Mucosa of gallbladder (tissue), 1 donor: ENCODE measurements around the gene TNNT1. TPM values are rescaled to one million over a fixed set of nuclear protein-coding genes. Genes with fewer than 3 reads are reported as not detected.

ENCODE experiments used
- DNase-seq: peaks from one replicate; pipeline ENCODE4 v3.0.0-alpha.2; 2020; ENCODE audit warnings: low spot score
- total RNA-seq: library from RNA; stranded (reverse); gene quantifications from one replicate; pipeline ENCODE4 v1.2.1, GENCODE V29; 2021
- donor health status: DM: no; HTN: no; CAD: no.

TNNT1 gene
- total RNA-seq, 1 donor from 2014 or later = 0.72 TPM

DNA sequence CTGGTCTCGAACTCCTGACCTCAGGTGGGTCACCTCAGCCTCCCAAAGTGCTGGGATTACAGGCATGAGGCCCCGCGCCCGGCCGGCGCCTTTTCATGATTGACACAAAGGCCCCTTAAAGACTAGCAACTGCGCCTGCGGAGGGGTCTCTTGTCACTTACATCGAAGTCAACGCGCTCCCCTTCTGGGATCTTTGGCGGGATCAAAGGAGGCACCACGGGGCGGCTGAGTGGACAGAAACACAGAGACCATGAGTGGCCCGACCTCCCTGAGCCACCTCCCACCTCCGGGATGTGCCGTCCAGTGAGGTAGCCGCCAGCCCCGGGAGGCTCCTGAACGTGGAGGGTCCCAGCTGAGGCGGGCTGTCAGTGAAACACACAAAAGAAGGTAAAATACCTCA, 7.3 kb downstream of the TNNT1 start:
- DNase-seq = no peak

DNA sequence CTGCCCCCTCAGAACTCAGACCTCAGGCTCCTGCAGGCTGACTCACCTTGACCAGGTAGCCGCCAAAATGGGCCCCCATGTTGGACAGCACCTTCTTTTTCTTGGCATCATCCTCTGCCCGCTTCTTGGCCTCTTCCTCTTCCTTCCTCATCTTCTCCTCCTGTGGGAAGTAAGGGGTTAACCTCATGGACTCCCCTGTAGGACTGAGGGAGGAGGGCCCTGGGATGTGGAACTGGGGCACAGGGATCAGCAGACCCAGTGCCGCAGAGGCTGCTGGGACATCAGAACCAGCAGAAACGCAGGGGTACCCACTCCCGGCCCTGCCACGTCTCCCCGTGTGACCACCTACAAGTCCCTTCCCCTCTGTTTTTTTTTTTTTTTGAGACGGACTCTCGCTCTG, 11.1 kb downstream of the TNNT1 start:
- no peak for DNase-seq

DNA sequence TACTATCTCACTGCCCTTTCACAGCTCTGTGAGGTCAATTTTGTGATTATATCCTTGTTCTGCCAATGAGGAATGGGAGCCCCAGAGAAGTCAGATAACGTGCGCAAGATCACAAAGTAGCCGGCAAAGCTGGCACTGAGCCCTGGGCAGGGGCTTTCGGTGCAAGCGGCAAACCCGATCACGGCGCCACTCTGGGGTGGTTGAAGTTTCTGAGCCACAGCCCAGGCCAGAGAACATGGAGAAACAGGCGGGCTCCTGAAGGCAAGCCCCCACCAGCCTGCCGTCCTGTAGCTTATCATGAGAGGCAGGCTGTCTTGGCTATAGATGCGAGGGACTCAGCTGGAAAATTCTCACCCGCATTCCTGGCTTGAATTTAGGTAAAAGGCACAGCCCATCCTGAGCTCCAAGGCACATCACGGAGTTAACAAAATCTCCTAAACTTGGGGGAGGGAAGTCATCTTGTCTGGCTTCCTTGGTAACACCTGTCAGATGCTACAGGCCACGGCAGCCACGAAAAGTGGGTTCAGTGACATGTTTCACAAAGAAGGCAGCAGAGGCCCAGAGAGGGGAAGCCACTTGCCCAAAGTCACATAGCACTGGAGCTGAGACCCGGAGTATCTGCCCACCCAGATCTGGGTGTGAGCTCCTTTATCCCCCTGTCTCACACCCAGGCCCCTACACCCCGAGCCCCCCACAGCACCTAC, 12.5 kb downstream of the TNNT1 start:
- DNase-seq = no peak

DNA sequence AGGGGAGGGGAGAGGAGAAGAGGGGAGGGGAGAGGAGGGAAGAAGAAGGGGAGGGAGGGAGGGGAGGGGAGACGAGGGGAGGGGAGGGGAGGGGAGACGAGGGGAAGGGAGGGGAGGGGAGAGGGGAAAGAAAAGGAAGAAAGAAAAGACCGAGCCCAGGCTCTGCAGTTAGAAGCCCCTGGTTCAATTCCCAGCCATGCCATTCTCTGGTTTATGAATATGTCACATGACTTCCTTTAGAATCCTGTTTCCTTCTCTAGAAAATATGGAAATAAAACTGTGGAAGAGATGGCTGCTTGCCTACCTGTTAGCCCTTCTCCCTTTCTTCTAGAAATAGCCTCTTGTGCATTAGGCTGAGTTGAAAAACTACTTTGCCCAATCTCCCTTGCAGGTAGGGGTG, 14.3 kb downstream of the TNNT1 start:
- DNase-seq = no peak

DNA sequence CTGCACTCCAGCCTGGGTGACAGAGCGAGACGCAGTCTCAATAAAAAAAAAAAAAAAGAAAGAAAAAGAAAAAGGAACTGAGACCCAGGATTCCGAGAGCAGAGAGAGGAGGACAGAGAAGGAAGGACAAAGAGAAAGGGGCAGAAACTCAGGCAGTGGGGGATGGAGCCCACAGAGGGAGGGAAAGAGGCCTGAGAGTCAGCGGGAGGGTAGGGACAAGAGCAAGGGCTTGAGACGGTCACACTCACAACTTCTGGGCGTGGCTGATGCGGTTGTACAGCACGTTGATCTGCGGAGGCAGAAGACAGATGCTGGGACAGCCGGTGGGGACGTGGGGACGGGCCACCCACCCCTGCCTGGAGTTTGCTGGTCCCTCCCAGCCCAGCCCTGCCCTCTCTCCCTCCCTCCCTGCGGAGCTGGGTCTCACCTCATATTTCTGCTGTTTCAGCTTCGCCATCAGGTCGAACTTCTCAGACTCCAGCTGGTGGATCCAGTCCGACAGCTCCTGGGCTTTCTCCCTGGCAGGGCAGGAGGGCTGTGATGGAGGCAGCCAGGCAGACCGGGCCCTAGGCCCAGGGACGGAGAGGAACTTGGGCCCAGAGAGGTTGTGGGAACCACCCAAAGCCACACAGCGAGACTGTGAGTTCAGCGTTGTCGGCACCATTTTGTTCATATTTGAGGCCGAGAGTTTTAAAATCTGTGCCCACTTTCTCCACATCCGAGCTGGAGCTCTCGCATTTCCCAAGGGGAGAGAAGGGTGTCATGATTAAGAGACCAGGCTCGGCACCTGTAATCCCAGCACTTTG, 15.2 kb downstream of the TNNT1 start:
- DNase-seq = no peak

DNA sequence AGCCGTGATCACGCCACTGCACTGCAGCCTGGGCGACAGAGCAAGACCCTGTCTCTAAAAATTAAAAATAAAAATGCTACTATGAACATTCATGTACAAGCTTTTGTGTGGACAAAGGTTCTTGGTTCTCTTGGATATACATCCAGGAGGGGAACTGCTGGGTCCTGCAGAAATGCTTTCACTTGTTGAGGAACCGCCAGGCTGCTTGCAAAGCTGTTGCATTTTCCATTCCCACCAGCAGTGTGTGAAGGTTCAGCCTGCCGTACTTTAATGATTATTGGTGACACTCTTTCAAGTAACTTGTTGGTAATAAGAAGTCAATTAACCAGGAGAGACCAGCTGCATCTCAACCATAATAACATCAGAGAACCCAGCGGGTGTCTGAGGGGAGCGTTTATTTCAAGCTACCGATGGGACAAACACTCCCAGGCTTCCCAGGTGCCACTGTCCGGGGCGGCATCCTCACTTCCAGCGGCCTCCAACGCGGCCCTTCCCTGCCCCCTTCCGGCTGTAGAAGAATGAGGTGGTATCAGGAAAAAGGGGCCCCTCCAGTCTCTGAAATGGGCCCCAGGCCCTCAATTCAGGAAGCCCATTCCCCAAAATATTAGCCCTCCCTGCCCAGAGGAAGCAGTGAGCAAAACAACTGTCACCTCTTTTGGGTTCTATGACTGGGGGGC, 16.4 kb downstream of the TNNT1 start:
- no peak for DNase-seq

DNA sequence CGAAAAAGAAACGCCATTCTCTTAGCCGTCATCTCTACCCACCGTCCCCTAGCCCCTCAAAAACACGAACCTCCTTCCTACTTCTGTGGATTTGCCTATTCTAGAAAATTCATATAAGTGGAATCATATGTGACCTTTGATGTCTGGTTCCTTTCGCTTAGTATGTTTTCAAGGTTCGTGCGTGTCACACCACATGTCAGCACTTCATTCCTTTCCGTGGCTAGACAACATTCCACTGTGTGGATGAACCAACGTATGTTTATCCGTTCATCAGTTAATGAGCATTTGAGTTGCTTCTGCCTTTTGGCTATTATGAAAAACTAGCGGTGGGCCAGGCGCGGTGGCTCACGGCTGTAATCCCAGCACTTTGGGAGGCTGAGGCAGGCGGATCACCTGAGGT, 17.6 kb downstream of the TNNT1 start:
- no peak for DNase-seq

DNA sequence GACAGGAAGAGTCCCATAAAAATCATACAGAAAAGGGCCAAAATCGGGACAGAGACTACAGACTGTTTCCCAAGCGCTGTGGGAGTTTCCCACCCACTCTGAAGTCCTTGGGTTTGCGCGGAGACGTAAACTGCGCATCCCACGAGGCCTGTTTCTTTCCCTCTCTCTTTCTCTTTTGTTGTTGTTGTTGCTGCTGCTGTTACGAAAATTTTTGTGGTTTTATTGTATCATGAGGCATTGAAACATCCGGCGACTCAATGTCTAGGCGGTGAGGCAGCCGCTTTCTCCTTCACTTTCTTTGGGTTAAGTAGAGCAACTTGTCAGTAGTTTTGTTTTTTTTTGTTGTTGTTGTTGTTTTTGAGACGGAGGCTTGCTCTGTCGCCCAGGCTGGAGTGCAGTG, 30.0 kb downstream of the TNNT1 start:
- no peak for DNase-seq

DNA sequence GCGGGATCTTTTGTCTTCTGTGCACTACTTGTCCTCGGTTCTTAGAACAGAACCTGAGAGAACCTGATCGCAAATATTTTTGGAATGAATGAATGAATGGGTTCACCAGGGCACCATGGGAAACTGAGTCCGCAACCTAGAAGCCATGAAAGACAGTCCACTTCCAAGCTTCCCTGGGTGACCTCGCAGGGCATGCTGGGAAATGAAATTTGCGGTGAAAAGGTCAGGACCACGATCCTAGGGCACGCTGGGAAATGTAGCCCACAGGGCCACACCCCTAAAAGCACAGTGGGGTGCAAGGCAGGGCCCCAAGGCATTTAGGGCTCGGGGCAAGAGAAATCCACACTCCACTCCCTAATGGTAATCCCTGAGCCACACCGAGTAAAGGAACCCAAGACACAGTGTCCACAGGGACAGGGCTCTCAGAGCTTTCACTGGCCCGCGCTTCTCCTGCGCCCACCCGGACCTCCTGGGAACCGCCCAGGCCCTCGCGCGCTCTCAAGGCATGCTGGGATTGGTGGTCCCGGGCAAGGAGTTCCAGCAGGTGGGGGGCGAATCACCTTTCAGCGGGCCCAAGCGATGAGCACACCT, 30.5 kb downstream of the TNNT1 start:
- DNase-seq = peak; percentile 45

DNA sequence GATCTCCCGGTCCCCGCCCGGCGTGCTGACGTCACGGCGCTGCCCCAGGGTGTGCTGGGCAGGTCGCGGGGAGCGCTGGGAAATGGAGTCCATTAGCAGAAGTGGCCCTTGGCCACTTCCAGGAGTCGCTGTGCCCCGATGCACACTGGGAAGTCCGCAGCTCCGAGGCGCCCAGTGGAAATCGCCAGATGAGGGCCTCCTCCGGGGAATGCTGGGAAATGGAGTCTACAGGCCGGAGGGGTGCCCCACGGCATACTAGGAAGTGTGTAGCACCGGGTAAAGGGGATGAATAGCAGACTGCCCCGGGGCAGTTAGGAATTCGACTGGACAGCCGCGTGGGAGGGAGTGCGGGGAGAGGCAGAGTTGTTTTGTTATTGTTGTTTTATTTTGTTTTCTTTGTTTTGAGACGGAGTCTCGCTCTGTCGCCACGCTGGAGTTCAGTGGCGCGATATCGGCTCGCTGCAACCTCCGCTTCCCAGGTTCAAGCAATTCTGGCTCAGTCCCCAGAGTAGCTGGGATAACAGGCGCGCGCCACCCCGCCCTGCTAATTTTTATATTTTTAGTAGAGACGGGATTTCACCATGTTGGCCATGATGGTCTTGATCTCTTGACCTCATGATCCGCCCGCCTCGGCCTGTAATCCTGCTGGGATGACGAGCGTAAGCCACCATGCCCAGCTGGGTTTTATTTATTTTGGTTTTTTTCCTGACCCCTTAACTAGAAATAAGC, 31.2 kb downstream of the TNNT1 start:
- DNase-seq = peak; percentile 99

DNA sequence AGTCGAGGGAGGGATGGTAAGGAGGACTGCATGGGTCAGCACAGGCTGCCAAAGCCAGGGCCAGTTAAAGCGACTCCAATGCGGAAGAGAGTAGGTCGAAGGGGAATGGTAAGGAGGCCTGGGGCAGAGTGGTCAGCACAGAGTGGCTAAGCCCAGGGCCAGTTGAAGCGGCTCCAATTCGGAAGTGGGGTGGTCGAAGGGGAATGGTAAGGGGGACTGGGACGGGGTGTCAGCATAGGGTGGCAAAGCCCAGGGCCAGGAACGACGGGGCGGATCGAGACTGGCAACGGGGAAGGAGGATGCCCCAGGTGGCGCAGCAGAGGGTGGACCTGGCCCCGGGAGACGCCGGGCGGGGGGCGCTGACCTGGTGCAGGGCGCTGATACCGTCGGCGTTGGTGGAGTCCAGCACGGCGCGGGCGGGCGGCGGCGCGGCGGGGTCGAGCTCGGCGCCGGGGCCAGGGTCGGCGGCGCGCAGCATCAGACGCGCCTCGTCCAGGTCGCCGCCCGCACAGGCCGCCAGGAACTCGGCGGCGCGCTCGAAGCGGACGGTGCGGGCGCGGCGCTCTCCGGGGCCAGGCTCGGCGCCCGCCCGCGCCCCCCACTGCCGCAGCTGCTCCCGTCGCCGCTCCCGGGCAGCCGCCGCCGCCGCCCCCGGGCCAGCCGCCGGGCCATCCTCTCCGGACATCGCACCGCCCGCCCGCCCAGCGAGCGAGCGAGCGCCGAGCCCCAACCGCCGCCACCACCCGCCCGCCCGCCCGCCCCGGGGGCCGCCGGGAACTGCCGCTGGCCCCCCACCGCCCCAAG, 31.9 kb downstream of the TNNT1 start, which contains the start of gene PPP1R12C:
Gene PPP1R12C, minus strand, starts transcription at position 779 of the 804 bp plus-strand sequence. Its CDS starts 94 bp downstream, at position 685.
- DNase-seq = no peak

DNA sequence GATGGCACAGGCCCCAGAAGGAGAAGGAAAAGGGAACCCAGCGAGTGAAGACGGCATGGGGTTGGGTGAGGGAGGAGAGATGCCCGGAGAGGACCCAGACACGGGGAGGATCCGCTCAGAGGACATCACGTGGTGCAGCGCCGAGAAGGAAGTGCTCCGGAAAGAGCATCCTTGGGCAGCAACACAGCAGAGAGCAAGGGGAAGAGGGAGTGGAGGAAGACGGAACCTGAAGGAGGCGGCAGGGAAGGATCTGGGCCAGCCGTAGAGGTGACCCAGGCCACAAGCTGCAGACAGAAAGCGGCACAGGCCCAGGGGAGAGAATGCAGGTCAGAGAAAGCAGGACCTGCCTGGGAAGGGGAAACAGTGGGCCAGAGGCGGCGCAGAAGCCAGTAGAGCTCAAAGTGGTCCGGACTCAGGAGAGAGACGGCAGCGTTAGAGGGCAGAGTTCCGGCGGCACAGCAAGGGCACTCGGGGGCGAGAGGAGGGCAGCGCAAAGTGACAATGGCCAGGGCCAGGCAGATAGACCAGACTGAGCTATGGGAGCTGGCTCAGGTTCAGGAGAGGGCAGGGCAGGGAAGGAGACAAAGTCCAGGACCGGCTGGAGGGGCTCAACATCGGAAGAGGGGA, 32.7 kb downstream of the TNNT1 start:
- peak; percentile 67 for DNase-seq

DNA sequence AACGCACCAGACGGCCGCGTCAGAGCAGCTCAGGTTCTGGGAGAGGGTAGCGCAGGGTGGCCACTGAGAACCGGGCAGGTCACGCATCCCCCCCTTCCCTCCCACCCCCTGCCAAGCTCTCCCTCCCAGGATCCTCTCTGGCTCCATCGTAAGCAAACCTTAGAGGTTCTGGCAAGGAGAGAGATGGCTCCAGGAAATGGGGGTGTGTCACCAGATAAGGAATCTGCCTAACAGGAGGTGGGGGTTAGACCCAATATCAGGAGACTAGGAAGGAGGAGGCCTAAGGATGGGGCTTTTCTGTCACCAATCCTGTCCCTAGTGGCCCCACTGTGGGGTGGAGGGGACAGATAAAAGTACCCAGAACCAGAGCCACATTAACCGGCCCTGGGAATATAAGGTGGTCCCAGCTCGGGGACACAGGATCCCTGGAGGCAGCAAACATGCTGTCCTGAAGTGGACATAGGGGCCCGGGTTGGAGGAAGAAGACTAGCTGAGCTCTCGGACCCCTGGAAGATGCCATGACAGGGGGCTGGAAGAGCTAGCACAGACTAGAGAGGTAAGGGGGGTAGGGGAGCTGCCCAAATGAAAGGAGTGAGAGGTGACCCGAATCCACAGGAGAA, 33.5 kb downstream of the TNNT1 start:
- DNase-seq = no peak

DNA sequence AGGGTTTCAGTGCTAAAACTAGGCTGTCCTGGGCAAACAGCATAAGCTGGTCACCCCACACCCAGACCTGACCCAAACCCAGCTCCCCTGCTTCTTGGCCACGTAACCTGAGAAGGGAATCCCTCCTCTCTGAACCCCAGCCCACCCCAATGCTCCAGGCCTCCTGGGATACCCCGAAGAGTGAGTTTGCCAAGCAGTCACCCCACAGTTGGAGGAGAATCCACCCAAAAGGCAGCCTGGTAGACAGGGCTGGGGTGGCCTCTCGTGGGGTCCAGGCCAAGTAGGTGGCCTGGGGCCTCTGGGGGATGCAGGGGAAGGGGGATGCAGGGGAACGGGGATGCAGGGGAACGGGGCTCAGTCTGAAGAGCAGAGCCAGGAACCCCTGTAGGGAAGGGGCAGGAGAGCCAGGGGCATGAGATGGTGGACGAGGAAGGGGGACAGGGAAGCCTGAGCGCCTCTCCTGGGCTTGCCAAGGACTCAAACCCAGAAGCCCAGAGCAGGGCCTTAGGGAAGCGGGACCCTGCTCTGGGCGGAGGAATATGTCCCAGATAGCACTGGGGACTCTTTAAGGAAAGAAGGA, 34.4 kb downstream of the TNNT1 start:
- DNase-seq = no peak

DNA sequence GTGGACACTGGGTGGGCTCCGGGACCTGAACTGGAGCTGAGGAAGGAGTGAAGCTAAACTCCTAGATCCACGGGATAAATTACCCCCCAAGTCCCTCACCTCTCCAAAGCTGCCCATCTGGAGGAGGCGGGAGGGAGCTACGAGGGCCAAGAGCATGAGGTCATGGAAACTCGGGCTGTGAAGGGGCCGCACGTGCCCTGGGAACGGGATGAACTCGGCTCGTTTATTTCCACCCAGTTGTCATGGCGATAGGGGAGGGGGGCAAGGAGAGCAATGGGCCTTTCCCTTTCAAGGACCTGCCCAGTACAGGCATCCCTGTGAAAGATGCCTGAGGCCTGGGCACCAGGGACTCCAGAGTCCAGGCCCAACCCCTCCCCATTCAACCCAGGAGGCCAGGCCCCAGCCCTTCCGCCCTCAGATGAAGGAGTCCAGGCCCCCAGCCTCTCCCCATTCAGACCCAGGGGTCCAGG, 35.4 kb downstream of the TNNT1 start:
- peak; percentile 81 for DNase-seq

DNA sequence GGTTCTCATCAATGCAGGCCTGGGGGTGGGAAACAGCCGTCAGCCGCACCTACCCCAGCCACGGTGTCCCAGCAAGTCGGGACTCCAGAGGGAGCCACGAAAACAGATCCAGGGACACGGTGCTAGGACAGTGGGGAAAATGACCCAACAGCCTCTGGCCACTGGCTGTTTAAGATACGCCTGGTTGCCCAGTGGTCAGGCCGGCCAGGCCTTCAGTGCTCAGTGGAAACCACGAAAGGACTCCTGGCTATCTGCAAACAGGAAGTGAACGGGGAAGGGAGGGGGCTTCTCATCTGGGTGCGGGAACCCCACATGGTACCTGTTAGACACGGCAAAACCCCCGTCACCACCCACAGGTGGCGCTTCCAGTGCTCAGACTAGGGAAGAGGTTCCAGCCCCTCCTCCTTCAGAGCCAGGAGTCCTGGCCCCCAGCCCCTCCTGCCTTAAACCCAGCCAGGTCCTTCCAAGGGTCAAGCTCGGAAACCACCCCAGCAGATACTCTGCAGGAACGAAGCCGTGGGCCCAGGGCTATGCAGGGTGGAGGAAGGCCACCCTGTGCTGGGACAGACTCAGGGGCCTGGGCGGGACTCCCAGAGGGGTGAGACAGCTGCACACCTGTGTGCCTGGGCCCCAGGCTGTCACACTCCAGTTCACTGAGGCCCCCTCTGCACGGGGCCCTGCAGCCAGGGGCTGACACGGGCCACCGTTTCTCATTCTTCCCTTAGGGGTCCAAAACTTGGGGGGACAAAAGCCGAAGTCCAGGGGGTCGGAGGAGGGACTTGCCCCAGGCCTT, 36.0 kb downstream of the TNNT1 start:
- DNase-seq = no peak

DNA sequence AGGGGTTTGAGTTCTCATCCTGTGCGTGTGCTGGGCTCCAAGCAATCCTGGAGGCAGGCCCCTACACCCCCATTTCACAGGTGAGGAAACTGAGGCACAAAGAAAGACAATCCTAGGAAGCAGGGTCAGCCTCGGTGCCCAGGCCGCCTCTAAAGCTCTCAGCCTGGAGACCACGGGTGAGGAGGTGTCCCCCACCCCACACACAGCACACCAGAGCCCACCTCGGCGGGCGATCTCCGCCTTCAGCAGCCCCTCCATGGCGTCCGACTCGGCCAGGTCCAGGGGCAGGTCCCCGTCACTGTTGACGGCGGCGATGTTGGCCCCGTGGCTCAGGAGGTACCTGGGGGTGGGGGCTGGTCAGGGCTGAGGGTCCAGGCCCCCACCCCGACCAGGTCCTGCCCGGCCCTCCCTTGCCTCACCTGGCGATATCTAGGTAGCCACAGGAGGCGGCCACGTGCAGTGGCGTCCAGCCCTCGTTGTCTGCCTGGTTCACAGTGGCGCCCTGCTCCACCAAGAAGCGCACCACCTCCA, 36.7 kb downstream of the TNNT1 start:
- DNase-seq = no peak

DNA sequence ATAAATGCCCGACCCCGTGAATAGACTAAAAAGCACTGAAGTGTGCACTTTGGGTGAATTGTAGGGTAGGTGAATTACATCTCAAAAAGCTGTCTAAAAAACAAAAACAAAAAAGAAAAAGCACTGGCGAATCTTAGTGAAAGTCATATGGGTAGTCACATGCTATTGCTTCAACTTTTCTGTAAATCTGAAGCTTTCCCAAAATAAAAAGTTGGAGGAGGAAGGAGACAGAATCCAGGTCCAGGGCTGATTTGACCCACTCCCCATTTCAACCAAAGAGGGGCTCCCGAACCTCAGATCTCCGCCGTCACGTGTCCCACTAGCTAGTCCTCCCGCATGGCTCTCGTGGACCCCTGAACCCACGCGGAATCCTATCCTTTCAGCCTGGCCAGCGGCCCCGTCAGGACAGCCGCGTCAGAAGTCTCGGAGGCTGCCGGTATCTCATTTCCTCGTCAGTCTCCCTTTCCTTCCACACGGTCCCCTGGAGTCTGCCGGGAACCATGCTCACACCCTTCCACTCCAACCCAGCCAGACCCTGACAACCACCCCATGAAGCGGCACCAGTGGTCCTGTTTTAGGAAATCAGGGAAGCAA, 37.7 kb downstream of the TNNT1 start:
- DNase-seq = no peak
